ENCODE measurements around the gene FAM151A. TPM values are rescaled to one million over a fixed set of nuclear protein-coding genes. Genes with fewer than 3 reads are reported as not detected.

FAM151A gene
- total and polyA plus RNA-seq, 2 experiments from 2014 or later = 0.10 TPM; not detected in 1

DNA sequence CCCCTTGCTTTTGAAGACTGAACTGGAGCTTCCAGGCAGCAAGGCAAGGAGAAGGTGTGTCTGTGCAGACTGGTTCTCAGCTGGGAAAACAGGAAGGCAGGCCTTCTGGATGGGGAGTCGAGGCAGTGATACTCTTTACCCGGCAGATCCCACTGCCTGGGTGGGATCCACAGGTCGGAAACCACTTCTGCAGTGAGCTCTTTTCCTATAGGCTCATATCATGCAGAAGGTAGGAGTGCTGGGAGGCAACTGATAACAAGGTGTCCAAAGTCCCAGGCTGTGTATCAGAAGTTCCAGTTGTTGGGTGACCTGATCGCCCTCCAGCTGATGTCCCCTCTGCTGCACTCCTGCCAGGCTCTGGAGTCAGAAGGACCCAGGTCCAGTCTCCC is 58.2 kb downstream of the FAM151A start:
- H3K36me3 ChIP-seq (ENCODE audit: insufficient read depth) = no peaks in the 10 kb centered on the region; the same call in 1 of the 2 replicates
- H3K9me3 Mint-ChIP-seq = peaks cover 9% of the 10 kb centered on the region; the same call in 2 of the 3 replicates

More for the DNA sequence above, 58.2 kb downstream of the FAM151A start:
- H4K20me1 ChIP-seq (replicated peaks; ENCODE audit: insufficient read depth) = no peaks in the 10 kb centered on the region
- peaks cover 24% of the 10 kb centered on the region for H3K4me1 Mint-ChIP-seq
- ATAC-seq (no peak), DNase-seq (ENCODE audit: low spot score) (no peak)
- H2AFZ ChIP-seq = no peak overlapping the region
- H3K4me1 ChIP-seq (ENCODE audit: insufficient read depth) = no peaks in the 10 kb centered on the region; the same call in 1 of the 2 replicates
- H3K9me2 ChIP-seq (ENCODE audit: insufficient read depth) = no peaks in the 10 kb centered on the region
- H3K27me3 ChIP-seq (ENCODE audit: insufficient read depth) = no peaks in the 10 kb centered on the region
- H3K27ac Mint-ChIP-seq = no peak overlapping the region
- TF ChIP-seq, protein P1, sequence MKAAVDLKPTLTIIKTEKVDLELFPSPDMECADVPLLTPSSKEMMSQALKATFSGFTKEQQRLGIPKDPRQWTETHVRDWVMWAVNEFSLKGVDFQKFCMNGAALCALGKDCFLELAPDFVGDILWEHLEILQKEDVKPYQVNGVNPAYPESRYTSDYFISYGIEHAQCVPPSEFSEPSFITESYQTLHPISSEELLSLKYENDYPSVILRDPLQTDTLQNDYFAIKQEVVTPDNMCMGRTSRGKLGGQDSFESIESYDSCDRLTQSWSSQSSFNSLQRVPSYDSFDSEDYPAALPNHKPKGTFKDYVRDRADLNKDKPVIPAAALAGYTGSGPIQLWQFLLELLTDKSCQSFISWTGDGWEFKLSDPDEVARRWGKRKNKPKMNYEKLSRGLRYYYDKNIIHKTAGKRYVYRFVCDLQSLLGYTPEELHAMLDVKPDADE (IDR thresholded peaks at IDR 0.05) = no peak
- TF ChIP-seq ZNF331 (CRISPR knock-in tag; IDR thresholded peaks at IDR 0.05; ENCODE audit: low read depth) (no peak), JUNB (IDR thresholded peaks at IDR 0.05; ENCODE audit: unreplicated experiment) (no peak), POLR2AphosphoS5 (IDR thresholded peaks at IDR 0.05; ENCODE audit: low read depth) (no peak), EZH2phosphoT487 (IDR thresholded peaks at IDR 0.05; ENCODE audit: unreplicated experiment) (no peak), EZH2 (IDR thresholded peaks at IDR 0.05; ENCODE audit: low read depth, unreplicated experiment) (no peak), NANOG (IDR thresholded peaks at IDR 0.05; ENCODE audit: borderline replicate concordance) (no peak), ZNF114 (CRISPR knock-in tag; IDR thresholded peaks at IDR 0.05) (no peak), STAT1 (IDR thresholded peaks at IDR 0.05; ENCODE audit: unreplicated experiment) (no peak), CREB1 (CRISPR knock-in tag; IDR thresholded peaks at IDR 0.05; ENCODE audit: low read depth) (no peak)
- TF ChIP-seq, protein P2, sequence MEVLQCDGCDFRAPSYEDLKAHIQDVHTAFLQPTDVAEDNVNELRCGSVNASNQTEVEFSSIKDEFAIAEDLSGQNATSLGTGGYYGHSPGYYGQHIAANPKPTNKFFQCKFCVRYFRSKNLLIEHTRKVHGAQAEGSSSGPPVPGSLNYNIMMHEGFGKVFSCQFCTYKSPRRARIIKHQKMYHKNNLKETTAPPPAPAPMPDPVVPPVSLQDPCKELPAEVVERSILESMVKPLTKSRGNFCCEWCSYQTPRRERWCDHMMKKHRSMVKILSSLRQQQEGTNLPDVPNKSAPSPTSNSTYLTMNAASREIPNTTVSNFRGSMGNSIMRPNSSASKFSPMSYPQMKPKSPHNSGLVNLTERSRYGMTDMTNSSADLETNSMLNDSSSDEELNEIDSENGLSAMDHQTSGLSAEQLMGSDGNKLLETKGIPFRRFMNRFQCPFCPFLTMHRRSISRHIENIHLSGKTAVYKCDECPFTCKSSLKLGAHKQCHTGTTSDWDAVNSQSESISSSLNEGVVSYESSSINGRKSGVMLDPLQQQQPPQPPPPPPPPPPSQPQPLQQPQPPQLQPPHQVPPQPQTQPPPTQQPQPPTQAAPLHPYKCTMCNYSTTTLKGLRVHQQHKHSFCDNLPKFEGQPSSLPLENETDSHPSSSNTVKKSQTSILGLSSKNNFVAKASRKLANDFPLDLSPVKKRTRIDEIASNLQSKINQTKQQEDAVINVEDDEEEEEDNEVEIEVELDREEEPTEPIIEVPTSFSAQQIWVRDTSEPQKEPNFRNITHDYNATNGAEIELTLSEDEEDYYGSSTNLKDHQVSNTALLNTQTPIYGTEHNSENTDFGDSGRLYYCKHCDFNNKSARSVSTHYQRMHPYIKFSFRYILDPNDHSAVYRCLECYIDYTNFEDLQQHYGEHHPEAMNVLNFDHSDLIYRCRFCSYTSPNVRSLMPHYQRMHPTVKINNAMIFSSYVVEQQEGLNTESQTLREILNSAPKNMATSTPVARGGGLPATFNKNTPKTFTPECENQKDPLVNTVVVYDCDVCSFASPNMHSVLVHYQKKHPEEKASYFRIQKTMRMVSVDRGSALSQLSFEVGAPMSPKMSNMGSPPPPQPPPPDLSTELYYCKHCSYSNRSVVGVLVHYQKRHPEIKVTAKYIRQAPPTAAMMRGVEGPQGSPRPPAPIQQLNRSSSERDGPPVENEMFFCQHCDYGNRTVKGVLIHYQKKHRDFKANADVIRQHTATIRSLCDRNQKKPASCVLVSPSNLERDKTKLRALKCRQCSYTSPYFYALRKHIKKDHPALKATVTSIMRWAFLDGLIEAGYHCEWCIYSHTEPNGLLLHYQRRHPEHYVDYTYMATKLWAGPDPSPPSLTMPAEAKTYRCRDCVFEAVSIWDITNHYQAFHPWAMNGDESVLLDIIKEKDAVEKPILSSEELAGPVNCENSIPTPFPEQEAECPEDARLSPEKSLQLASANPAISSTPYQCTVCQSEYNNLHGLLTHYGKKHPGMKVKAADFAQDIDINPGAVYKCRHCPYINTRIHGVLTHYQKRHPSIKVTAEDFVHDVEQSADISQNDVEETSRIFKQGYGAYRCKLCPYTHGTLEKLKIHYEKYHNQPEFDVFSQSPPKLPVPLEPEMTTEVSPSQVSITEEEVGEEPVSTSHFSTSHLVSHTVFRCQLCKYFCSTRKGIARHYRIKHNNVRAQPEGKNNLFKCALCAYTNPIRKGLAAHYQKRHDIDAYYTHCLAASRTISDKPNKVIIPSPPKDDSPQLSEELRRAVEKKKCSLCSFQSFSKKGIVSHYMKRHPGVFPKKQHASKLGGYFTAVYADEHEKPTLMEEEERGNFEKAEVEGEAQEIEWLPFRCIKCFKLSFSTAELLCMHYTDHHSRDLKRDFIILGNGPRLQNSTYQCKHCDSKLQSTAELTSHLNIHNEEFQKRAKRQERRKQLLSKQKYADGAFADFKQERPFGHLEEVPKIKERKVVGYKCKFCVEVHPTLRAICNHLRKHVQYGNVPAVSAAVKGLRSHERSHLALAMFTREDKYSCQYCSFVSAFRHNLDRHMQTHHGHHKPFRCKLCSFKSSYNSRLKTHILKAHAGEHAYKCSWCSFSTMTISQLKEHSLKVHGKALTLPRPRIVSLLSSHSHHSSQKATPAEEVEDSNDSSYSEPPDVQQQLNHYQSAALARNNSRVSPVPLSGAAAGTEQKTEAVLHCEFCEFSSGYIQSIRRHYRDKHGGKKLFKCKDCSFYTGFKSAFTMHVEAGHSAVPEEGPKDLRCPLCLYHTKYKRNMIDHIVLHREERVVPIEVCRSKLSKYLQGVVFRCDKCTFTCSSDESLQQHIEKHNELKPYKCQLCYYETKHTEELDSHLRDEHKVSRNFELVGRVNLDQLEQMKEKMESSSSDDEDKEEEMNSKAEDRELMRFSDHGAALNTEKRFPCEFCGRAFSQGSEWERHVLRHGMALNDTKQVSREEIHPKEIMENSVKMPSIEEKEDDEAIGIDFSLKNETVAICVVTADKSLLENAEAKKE (CRISPR knock-in tag; IDR thresholded peaks at IDR 0.05) = no peak
- TF ChIP-seq, protein P3, sequence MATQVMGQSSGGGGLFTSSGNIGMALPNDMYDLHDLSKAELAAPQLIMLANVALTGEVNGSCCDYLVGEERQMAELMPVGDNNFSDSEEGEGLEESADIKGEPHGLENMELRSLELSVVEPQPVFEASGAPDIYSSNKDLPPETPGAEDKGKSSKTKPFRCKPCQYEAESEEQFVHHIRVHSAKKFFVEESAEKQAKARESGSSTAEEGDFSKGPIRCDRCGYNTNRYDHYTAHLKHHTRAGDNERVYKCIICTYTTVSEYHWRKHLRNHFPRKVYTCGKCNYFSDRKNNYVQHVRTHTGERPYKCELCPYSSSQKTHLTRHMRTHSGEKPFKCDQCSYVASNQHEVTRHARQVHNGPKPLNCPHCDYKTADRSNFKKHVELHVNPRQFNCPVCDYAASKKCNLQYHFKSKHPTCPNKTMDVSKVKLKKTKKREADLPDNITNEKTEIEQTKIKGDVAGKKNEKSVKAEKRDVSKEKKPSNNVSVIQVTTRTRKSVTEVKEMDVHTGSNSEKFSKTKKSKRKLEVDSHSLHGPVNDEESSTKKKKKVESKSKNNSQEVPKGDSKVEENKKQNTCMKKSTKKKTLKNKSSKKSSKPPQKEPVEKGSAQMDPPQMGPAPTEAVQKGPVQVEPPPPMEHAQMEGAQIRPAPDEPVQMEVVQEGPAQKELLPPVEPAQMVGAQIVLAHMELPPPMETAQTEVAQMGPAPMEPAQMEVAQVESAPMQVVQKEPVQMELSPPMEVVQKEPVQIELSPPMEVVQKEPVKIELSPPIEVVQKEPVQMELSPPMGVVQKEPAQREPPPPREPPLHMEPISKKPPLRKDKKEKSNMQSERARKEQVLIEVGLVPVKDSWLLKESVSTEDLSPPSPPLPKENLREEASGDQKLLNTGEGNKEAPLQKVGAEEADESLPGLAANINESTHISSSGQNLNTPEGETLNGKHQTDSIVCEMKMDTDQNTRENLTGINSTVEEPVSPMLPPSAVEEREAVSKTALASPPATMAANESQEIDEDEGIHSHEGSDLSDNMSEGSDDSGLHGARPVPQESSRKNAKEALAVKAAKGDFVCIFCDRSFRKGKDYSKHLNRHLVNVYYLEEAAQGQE (IDR thresholded peaks at IDR 0.05; ENCODE audit: unreplicated experiment) = no peak
- TF ChIP-seq, protein P4, sequence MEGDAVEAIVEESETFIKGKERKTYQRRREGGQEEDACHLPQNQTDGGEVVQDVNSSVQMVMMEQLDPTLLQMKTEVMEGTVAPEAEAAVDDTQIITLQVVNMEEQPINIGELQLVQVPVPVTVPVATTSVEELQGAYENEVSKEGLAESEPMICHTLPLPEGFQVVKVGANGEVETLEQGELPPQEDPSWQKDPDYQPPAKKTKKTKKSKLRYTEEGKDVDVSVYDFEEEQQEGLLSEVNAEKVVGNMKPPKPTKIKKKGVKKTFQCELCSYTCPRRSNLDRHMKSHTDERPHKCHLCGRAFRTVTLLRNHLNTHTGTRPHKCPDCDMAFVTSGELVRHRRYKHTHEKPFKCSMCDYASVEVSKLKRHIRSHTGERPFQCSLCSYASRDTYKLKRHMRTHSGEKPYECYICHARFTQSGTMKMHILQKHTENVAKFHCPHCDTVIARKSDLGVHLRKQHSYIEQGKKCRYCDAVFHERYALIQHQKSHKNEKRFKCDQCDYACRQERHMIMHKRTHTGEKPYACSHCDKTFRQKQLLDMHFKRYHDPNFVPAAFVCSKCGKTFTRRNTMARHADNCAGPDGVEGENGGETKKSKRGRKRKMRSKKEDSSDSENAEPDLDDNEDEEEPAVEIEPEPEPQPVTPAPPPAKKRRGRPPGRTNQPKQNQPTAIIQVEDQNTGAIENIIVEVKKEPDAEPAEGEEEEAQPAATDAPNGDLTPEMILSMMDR (conservative IDR thresholded peaks at IDR 0.05; ENCODE audit: low read depth in 2 of 2) = no peak
- H3K4me2 ChIP-seq = no peak overlapping the region
- H3K4me3 Mint-ChIP-seq = no peak overlapping the region
- no peak overlapping the region for H3K4me3 ChIP-seq
- no peak overlapping the region for H3K27ac ChIP-seq (ENCODE audit: low read depth)
- H3K79me2 ChIP-seq (replicated peaks; ENCODE audit: insufficient read depth) = no peaks in the 10 kb centered on the region
- H3K36me3 Mint-ChIP-seq (ENCODE audit: low read depth) = peaks cover 3% of the 10 kb centered on the region
- H3F3A ChIP-seq (replicated peaks; ENCODE audit: low read depth) = no peaks in the 10 kb centered on the region
- peaks cover 10% of the 10 kb centered on the region for H3K27me3 Mint-ChIP-seq (ENCODE audit: insufficient read depth, low read depth, poor library complexity)

Measured in GM23338 (cell line).